HG03442 (cell line): ENCODE results near the gene LZTS2.

Experiments
- ATAC-seq: cut with Tn5 transposase; IDR thresholded peaks from one replicate; pipeline ENCODE4 v1.9.1; 2021; ENCODE audit warnings: mild to moderate bottlenecking, moderate library complexity; ENCODE audit not compliant: unreplicated experiment

LZTS2 gene

DNA sequence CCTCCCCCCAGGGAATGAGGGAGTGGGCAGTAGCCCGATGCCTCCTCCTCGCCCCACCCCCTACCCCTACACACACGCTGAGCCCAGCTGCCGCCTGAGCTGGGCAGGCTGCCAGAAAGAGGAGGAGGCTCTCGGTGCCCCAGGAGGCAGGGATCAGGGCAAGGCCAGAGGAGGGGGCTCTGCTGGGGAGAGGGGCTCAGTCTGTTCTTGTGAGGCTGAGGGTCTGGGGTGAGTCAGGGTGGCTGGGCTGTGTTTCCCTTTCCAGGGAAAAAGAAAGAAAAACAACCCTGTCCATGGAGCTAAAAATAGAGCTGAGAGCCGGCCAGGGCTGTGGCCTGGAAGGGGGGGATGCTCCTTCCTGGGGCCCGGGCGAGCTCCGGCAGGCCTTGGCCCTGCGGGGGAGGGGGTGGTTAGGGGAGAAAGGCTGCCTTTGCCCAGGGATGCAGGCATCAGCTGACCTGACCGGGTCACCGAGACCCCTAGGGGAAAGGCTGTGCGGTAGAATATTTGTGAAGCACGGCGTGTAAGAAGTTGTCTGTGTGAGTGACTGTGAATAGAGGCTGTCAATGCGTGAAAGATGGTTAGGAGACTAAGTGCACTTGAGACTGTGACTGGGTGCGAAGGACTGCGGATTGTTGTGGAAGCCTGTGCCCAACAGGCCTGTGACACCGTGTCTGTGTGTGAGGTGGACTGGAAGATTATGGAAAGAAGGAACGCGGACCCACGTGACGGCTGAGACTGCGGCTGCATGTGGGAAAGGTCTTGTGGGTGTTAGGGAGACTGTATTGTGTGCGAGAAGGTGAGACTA is 1.2 kb upstream of the LZTS2 start:
- ATAC-seq, result no peak

DNA sequence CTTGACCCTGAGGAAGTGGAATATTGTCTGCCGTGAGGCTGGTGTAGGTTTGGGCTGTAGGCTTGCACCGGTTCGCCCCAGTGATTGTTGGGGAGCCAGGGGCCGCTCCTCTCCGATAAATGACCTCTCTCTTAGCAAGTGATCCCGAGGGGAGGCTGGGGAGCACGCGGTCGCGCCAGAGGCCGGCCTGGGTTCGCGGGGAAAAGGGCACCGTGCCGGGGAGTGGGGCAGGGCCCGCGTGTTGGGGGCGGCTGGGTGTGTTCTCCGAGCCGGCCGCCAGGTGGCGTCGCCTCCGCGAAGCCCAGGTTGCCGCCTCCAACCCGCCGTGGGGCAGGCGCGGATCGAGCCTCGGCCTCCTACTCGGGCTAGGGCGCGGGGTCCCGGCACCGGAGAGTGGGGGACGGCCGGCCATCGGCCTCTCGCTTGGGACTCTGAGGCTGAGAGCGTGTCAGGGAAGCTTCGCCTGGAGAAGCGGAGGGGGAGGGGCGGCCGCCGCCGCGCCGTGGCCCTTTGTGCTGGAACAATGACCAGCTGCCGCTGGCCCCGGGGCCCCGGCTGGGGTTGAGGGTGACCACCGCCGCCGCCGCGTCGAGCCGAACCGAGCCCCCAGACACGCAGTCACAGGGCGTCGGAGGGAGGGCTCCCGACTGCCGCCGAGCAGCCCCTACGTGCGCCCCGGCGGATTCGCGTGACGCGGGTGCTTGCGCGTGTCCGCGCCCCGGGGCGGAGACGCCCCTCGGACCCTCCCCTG is 442 bp upstream of the LZTS2 start:
- peak; percentile 44 for ATAC-seq

DNA sequence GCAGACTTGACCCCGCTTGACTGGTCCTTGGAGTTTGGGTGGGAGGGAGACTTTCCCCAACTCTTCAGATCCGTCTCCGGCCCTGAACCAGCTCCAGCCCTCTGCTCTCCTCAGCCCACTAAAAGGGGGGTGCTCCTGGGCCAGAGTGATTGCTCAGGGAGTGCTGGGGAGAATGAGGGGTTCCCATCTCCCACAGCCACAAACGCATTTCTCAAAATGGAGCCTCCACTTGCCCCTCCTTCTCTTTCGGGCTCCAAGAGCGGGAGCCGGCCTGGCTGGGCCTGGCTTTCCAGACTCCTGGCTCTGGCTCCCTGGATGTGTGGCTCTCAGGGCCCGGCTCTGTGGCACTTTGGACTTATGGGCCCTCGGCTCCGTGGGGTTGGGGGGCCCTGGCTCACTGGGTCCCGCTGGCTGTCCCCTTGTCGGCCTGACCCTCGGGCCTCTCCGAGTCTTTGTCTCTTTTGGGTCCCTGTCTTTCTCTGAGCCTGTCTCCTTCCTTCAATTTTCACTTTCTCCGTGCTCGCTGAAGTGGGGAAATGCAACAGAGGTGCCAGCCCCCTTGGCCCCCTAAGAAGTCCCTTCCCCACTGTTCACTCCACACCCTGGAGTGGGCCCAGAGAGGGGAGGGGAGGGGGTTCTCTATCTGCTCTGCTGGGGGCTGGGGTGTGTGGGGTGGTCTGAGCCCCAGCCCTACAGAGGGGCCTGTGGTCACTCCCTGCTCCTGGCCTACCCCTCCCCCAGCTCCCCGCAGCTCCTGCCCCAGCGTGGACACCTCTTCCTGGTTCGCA is 713 bp downstream of the LZTS2 start:
- ATAC-seq, result no peak

DNA sequence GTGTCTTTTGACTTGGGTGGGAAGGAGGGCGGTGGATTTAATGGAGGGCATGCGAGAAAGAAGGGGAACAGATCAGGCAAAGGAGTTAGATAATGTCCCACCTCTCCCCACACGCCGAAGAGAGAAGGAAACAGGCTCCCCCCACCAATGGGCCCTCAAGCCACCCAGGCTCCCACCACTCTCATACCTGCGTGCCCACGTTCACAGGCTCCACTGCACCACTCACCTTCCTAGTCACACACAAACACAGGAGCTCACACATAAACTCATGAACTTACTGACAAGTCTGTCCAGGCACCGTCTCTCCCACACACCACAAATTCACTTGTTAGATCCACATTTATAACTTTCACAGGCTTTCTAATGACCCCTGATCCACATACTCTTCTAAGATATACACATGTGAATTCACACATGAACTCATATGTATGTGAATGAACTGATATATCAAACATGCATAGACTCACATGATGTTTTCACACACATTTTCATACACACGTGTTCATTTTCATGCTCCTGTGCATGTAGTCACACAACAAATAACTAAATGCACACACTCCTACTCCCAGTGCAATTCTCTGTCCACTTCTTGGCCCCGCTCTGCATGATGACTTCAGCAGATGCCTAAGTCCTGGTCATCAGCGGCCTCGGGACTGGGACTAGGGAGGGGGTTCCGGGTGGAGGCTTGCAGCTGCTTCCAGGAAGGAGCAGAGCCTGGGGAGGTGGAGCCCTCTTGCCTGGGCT is 1.5 kb downstream of the LZTS2 start:
- no peak for ATAC-seq

DNA sequence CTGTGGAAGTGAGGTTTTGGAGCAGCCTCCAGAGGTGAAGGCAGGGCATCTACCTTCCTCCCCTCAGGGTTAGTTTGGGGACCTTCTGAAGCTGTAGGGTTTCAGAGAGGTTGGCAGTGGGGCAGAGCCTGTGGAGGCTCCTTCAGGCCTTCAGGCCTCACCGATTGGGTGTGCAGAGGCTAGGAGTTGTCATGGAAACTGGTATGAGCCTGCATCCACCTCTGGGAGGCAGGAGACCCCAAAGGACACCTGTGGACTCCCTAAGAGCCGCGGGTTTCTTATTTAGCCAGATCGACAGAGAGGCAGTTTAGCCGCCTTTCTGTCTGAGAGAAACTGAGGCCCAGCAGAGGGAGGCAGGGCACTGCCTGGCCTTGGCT is 2.0 kb downstream of the LZTS2 start:
- ATAC-seq, result no peak

DNA sequence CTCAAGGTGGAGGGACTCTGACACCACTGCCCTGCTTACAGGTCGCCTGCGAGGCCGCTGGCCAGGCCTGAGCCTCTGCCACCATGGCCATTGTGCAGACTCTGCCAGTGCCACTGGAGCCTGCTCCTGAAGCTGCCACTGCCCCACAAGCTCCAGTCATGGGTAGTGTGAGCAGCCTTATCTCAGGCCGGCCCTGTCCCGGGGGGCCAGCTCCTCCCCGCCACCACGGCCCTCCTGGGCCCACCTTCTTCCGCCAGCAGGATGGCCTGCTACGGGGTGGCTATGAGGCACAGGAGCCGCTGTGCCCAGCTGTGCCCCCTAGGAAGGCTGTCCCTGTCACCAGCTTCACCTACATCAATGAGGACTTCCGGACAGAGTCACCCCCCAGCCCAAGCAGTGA is 2.8 kb downstream of the LZTS2 start:
- no peak for ATAC-seq

DNA sequence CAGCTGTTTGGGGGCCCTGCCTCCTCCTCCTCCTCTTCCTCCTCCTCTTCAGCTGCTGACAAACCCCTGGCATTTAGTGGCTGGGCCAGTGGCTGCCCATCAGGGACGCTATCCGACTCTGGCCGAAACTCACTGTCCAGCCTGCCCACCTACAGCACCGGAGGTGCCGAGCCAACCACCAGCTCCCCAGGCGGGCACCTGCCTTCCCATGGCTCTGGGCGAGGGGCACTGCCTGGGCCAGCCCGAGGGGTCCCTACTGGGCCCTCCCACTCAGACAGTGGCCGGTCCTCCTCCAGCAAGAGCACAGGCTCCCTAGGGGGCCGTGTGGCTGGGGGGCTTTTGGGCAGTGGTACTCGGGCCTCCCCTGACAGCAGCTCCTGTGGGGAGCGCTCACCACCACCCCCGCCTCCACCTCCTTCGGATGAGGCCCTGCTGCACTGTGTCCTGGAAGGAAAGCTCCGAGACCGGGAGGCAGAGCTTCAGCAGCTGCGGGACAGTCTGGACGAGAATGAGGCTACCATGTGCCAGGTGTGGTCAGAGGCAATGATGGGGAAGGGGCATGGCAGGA is 4.1 kb downstream of the LZTS2 start:
- no peak for ATAC-seq

DNA sequence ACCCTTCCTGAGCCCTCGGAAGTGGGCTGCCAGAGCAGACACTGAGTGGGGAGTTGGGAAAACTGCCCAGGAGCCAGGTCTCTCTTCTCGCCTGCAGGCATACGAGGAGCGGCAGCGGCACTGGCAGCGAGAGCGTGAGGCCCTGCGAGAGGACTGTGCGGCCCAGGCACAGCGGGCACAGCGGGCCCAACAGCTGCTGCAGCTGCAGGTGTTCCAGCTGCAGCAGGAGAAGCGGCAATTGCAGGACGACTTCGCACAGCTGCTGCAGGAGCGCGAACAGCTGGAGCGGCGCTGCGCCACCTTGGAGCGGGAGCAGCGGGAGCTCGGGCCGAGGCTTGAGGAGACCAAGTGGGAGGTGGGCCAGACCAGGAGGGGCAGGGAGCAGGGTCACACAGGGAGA is 5.8 kb downstream of the LZTS2 start:
- no peak for ATAC-seq

DNA sequence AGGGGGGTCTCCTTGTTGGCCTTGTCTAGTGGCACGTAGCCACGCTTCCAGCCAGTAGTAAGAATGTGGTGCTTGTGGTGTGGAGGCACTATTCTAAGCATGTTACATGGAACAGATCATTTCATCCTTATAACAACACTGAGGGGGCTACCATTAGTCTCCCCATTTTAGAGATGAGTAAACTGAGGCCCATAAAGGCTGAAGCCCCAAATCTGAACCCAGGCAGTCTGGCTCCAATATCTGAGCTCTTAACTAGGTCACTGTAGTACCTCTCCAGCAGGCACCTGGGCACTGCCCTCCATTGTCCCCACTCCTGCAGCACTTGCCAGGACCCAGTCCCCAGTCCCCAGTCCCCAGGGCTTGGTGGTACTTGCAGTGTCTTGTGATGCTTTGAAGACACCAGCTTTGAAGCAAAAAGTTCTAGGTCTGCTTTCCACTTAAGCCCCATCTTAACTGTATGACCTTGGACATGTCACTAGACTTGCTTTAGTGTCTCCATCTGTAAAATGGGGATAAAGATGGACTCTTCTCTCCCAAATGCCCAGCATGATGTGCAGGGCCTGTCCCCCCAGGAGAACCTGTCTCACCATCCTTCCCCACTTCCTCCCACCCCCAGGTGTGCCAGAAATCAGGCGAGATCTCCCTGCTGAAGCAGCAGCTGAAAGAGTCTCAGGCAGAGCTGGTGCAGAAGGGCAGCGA is 6.4 kb downstream of the LZTS2 start:
- no peak for ATAC-seq

DNA sequence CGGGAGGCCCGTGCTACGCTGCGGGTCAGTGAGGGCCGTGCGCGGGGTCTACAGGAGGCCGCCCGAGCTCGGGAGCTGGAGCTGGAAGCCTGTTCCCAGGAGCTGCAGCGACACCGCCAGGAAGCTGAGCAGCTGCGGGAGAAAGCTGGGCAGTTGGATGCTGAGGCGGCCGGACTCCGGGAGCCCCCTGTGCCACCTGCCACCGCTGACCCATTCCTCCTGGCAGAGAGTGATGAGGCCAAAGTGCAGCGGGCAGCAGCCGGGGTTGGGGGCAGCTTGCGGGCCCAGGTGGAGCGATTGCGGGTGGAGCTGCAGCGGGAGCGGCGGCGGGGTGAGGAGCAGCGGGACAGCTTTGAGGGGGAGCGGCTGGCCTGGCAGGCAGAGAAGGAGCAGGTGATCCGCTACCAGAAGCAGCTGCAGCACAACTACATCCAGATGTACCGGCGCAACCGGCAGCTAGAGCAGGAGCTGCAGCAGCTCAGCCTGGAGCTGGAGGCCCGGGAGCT is 7.0 kb downstream of the LZTS2 start:
- no peak for ATAC-seq

DNA sequence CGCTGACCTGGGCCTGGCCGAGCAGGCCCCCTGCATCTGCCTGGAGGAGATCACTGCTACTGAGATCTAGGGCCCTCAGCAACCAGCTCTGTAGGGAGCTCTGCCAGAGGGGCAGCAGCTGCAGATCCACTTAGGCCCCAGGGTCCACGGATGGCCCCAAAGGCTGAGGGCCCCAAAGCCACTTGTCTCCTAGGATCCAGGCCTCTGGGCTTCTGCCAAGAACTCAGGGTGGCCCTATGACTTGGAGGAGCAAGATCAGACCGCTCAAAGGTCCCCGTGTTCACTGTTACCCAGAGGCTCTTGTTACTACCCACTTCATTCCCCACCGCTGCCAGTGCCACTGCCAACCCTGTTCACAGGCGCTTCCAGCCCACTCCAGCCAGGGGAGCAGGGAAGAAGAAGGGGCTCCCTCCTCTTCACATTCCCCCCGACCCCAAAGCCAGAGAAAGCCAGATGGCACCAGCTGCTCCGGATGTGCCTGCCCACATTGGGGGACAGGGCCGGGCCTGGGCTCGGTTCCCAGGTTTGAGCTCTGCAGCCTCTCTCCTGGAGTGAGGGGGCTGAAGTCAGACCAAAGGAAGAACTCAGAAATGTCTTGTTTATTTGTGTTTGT is 7.6 kb downstream of the LZTS2 start:
- no peak for ATAC-seq

DNA sequence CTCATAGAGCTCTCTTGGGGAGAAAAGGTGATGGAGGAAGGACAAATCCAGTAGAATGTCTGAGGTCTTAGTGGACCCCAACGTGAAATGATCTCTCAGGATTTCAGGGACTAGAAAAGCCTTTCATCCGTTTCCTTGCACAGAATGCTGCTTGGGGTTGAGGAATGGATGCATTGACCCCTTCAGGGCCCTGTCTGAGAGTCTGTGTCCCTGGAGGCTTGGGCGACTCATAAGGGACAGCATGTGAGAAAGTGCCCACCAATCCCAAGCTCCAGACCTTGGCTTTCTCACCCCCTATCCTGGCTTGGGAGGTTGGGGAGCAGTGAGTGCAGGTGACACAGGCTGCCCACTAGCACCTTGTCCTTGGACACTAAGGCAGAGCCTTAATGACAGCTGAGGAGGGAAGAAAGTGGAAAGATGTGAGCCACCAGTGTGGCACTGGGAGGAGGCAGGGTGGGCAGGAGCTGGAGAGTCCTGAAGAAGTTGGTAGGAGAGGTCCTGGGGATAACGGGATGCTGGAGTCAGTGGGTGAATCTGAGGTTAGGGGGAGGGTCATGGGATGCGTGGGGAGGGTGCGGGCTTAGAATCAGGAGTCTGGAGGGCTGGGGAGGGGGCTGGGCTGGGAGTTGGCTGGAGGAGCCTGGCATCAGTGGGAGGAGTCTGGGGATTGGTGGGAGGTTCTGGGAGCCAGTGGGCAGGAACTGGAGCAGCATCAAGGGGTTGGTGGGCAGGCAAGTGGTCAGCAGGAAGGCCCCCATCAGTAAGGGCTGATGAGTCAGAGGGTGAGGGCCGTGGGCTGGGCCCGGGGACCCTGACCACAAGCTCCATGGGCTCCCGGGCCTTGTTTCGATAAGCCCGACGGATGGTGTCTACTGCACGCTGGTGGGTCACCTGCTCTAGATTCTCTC is 8.6 kb downstream of the LZTS2 start:
- no peak for ATAC-seq

DNA sequence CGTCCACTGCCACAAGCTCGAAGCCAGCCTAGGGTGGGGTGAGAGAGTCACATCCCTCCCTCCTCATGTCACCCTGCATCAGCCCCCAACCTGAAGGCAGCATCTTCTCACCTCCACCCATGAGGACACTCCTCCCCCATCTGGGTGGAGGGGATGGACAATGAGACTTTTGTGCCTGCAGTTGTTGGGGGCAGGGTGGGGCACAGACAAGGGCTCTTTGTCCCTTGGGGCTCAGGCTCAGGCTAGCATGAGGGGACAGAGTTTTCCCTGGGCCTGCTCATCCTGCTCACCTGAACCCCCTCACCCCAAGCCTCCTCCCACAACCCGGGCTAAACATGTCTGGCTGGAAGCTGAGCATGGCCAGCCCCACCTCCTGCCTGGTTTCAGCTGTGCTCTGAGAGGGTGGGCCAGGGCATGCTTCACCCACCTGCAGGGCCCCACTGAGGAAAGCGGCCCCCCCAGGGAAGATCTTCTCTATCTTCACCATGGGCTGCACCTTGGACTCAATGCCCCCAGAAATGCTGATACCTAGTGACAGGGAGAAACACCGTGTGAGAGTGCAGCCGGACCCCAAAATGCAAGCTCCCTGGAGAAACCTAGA is 9.3 kb downstream of the LZTS2 start:
- no peak for ATAC-seq

DNA sequence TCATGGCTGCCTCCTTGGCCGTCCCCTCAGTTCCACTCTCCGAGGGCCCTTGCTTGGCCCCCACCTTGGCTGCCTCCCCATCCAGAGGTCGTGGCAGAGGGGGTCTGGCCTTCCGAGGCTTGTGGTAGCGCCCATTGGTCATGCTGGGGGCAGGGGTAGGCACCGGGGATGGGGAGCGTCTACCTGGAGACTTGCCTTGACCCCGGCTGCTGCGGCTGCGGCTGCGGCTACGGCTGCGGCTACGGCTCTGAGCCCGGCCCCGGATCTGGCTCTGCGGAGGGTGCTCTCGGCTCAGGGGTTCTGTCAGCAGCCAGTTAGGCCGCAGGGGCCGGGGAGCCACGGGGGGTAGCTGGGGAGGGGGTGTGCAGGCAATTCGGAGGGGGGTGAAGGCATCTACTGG is 10.7 kb downstream of the LZTS2 start:
- no peak for ATAC-seq

DNA sequence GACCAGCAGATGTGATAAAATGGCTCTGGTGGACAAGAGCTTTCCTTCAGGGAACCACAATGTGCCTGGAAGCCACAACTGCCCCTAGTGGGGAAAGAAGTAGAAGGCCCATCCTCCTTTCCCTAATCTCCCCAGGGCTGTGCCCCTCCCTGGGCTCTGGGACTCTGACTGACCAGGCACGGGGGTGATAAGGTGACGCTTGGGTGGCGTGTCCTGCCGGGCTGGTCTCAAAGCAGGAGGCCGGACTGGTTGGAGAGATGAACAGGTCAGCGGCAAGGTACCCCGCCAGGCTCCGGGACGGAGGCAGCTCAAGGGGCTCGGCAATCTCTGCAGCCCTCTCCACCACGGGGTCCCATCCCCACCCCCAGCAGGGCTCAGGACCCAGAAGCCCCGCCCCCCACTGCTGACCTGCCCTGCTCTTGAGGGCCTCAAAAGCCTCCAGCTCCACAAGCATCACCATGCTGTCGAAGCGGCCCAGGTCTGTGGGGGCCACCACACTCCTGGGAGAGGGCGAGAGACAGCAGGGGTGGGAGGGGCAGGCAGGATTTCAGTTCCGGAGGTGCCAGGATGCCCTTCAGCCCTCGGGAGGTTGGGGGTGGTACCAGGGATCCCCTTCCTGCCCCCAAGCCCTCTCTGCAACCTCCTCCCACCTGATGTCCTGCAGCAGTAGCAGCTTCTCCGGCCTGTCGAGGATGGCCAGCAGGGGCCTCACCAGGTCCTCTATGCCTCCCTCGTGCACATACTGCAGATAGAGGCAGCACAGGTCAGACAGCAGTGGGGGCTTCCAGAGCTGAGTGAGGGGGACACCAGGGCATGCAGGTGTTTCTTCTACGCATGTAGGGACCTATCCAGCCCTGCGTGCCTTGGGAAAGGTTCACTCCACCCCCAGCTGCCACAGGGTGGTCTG is 12.2 kb downstream of the LZTS2 start:
- no peak for ATAC-seq

DNA sequence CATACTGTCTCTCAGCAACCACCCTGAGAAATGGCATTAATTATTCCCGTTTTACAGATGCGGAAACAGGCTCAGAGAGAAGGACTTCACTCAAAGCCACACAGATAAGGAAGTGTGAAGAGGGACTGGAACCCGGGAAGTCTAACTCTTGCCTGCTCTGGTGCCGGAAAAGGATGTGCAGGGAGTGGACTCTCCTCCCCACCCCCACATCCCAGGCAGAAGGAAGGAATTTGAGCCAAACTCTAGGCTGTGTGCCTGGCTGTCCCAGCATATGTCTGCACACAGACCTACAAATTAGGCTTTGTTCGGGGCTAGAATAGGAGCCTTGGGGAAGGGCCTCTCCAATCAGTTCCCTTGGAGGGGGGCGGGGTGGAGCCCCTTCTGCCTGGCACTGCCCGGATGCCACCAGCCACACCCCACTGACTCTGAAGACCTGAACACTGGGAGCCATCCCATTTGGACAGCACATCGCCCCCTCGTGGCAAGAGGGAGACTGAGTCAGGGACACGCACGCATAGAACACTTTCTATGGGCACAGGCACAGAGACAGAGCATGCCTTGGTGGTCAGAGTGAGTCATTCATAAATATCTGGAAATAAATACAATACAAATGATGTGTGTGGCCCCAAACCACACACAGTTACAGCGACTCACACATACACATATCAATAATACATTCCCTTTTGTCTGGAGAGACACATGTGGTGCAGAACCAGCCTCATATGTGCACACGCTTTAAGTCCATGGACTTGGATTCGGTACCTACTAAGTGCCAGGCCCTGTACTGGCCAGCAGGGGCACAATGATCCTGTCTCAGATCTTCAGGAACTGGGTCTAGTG is 13.1 kb downstream of the LZTS2 start:
- peak; percentile 86 for ATAC-seq
